Fibroblast of villous mesenchyme (primary cell): ENCODE data around the gene FBH1. TPM values are rescaled to one million over a fixed set of nuclear protein-coding genes. Genes with fewer than 3 reads are reported as not detected.

ENCODE experiments used
- DNase-seq: peaks from one replicate; pipeline ENCODE4 v3.0.0-alpha.2; 2010; ENCODE audit warnings: low read depth
- H3K4me3 ChIP-seq: 2 replicates; pipeline ENCODE4 v1.5.1; 2011; ENCODE audit warnings: low read depth, mild to moderate bottlenecking, low read length
- total RNA-seq: library from RNA; depleted of rRNA; stranded (reverse); fragments of >200 nt; gene quantifications from 2 replicates; pipeline ENCODE4 v1.2.3, GENCODE V29; 2012
- TF ChIP-seq, protein P1 (sequence below): IDR thresholded peaks from 2 replicates; pipeline ENCODE4 v1.5.1; 2012; ENCODE audit warnings: low read depth, mild to moderate bottlenecking, low read length; ENCODE audit not compliant: insufficient read depth

Gene FBH1
- total RNA-seq, 1 donor: 91.5 TPM

DNA sequence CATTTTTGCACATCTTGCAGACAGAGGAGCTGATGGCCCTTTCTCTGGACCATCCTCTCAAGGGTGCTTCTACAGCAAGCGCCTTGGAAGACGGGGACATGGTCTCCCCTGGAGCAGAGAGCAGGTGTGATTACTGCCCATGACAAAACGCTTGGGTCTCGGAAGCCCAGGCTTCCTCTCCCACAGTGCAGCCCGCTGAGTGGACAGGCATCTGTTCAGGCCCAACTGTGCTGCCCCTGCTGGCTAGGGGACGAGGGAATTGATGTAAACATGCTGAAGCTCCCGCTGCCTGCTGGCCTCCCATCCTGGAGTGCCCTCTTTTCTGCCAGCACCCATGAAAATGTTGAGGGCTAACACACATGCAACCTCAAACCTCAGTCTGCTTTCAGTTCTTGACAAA lies 73.0 kb downstream of the FBH1 start:
- no peak for DNase-seq
- no peak overlapping the region for H3K4me3 ChIP-seq
- TF ChIP-seq, protein P1, sequence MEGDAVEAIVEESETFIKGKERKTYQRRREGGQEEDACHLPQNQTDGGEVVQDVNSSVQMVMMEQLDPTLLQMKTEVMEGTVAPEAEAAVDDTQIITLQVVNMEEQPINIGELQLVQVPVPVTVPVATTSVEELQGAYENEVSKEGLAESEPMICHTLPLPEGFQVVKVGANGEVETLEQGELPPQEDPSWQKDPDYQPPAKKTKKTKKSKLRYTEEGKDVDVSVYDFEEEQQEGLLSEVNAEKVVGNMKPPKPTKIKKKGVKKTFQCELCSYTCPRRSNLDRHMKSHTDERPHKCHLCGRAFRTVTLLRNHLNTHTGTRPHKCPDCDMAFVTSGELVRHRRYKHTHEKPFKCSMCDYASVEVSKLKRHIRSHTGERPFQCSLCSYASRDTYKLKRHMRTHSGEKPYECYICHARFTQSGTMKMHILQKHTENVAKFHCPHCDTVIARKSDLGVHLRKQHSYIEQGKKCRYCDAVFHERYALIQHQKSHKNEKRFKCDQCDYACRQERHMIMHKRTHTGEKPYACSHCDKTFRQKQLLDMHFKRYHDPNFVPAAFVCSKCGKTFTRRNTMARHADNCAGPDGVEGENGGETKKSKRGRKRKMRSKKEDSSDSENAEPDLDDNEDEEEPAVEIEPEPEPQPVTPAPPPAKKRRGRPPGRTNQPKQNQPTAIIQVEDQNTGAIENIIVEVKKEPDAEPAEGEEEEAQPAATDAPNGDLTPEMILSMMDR: no peak

DNA sequence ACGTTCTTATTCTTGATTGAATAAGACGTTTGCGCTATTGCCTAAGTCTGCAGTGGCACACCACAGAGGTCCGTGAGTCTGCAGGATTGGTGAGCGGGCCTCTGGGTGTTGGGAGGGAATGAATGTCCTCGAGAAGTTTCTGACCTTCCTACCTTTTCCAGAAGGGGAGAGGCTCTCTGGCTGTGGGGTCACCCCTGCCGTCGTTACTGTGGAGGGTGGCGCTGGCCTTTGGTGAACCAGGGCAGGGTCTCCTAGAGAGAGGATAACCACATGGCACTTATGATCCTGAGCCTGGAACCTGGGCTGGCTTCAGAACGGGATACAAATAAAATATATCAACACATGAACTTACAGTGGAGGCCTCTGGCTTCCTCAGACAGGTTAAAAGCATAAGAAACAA lies 73.5 kb downstream of the FBH1 start:
- TF ChIP-seq, protein P1: no peak
- no peak overlapping the region for H3K4me3 ChIP-seq
- DNase-seq: no peak

DNA sequence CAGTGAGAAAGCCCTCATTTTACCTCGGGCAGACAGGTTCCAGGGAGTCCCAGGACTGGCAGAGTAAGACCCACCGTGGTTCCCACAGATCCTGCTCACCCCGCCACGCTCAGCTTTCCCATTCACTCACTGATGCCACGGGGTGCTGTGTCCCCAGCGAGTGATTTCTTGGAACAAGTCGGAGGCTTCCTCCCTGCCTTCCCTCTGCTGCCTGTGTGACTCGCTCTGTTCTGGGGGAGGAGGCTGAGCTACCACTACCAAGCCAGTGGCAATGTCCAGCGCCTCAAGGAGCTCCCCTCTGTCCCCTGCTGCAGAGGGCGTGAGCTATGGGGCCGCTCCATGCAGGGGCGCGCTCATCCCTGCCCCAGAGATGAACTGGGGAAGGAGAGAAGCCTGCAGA lies 74.7 kb downstream of the FBH1 start:
- no peak overlapping the region for H3K4me3 ChIP-seq
- TF ChIP-seq, protein P1: no peak
- no peak for DNase-seq

DNA sequence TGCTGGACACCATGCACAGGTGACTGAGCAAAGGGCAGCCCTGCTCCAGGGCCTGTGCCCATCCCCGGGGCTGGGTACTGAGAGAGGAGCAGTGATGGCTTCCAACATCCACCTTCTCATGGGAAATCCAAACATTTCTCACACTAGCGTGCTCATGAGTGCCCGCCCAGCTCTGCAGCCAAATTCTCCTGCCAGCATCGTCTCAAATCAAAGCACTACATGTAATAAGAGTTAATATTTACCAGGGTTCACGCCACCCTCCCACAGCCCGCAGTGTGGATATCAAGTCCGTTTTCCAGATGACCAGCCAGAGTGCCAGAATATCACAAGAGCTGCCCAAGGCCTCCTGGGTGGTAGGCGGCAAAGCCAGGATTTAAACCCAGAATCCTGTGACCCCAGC lies 75.2 kb downstream of the FBH1 start:
- no peak overlapping the region for H3K4me3 ChIP-seq
- no peak for DNase-seq
- TF ChIP-seq, protein P1: no peak

DNA sequence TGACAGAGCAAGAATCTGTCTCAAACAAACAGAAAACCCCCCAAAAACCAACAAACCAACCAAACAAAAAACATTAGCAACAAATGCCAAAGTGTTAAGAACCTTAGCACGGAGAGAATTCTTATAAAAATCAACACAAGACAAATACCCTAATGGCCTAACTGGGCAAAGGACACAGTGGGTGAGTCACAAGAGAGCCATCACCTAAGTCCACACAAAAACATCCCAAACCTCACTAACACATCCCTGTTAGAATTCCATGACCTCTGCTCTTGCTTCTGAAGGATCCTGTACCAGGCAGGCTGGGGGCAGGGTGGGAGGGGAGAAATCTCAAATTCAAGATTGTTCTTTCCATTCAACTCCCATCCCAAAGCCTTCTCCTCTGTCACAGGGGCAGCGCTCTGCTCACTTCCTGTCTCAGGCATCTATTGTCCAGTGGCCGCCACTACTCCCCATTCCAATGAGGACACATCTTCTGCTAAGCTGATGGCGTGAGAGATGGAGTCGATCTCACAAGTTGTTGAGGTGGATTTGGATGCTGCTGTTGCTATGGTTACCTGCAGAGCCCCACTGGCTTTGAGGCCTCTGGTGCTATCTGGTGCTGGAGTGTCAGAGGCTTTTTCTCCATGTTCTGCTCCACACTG lies 78.1 kb downstream of the FBH1 start:
- no peak for DNase-seq
- TF ChIP-seq, protein P1: no peak
- H3K4me3 ChIP-seq: no peak overlapping the region

DNA sequence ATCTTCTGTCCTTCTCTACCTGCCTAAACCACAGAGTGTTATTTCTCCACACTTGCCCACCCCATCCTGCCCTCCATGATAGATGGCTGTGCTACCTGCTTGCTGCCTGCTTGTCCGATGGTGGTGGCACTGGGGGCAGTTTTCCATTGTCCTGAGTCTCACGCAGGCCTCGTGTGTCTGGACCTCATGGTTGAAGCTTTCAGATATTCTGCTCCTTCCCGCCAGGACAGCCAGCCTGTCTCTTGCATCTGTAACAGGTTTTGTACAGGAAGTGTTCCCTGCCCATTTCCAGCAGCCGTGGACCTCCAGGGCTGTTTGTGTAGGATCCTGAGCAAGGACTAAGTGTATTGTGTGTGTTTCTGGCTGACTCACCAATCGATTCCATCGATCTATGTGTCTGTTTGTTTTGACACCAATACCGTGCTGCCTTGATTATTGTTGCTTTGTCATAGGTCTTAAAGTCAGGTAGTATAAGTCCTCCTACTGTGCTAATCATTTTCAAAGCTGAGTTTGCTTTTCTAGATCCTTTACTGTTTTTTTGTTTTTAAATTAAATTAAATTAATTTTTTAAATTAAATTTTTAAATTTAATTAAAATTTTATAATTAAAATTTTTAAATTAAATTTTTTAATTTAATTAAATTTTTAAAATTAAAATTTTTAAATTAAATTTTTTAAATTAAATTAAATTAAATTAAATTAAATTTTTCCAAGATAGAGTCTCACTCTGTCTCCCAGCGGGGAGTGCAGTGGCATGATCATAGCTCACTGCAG lies 78.8 kb downstream of the FBH1 start:
- no peak overlapping the region for H3K4me3 ChIP-seq
- DNase-seq: no peak
- TF ChIP-seq, protein P1: no peak
